Retinal pigment epithelial cell (primary cell): ENCODE results near the gene GPX5.

ENCODE experiments used
- DNase-seq: peaks from one replicate; pipeline ENCODE4 v3.0.0-alpha.2; 2010; ENCODE audit warnings: low read depth
- H3K4me3 ChIP-seq: 2 replicates; pipeline ENCODE4 v1.5.1; 2011; ENCODE audit warnings: mild to moderate bottlenecking, low read length, control low read depth, moderate library complexity
- CTCF ChIP-seq: conservative IDR thresholded peaks from 2 replicates; pipeline ENCODE4 v1.5.1; 2011; ENCODE audit warnings: low read depth, low read length, control low read depth, inconsistent platforms

Gene GPX5

DNA sequence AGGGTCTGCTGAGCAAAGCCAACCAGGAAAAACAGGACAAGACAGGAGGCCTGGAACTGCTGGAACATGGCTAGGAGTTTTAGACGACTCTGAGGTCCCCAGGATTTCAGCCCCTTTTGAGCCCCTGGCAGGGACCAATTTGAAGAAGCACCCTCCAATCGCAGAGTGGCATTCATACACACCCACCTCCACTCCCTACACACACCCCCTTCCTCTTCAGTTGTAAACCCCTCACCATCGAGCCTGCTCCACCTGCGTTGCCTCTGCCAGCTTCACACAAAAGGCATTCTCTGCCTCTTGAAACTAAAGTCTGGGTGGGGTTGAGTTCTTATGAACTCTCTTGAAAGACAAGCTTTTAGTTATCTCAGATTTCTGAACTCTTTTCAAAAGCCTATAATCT, 10.0 kb upstream of the GPX5 start, which contains the start of gene GPX6:
TSS of gene GPX6 (minus strand) at position 118 of the 400 bp plus-strand sequence. CDS start at position 68, 50 bp downstream.
- no peak within 1 kb of the TSS for H3K4me3 ChIP-seq
- no peak for TF ChIP-seq CTCF
- DNase-seq: no peak

DNA sequence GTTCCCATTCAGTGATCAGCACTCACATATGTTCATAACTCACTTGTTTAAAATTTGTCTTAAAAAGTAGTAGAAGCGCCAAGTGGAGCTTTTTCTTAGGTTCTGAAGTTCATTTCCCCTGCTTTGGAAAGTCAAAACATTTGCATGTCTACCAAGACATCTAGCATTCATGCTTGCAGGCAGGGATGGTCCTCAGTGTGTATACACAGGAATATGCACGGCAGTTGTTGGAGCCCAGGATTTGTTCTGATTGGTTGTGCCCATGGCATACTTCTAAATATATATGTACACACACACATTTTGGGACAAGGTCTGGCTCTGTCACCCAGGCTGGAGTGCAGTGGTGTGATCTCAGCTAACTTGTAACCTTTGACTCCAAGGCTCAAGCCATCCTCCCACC, 7.7 kb upstream of the GPX5 start:
- no peak for TF ChIP-seq CTCF
- no peak overlapping the region for H3K4me3 ChIP-seq
- DNase-seq: no peak

GRCh38 chr6:28522594-28523240, 3.0 kb upstream of the GPX5 start:
- TF ChIP-seq CTCF: no peak
- no peak overlapping the region for H3K4me3 ChIP-seq
- DNase-seq: no peak

DNA sequence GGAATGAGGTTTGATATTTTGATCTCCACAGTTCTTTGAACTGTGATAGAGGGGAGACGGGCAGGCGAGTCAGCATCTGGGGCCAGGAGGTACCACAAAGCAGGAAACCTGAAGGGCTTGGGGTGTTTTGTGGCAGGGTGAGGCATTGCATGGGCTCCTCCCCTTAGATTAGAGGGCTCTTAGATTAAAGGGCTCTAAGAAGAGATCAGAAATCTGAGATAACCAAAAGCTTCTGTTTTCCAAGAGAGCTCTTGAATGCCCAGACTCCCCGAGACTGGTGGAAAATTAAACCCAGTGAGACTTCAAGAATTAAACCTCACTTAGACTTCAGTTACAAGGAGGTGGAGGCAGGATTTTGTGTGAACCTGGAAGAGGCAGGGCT, 2.4 kb upstream of the GPX5 start:
- no peak overlapping the region for H3K4me3 ChIP-seq
- DNase-seq: no peak
- no peak for TF ChIP-seq CTCF

DNA sequence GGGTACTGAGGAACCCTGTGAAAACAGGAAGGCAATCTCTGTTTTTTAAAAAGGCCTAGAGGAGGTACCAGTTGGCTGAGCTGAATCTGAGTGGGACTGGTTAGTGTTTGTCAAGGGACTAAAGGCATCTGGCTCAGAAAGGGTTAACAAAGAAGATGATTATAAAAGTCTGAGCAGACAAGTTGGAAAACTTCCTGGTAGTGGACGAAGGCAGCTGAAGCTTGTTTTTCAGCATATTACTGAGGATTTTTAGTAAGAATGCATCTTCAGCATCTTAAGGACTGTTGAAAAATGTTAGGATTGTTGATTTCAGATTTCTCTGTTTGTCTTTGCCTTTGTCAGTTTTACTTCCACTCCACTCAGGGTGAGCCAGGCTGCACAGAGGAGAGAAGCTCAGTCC, 5.1 kb downstream of the GPX5 start:
- no peak for DNase-seq
- no peak overlapping the region for H3K4me3 ChIP-seq
- TF ChIP-seq CTCF: no peak

GRCh38 chr6:28531479-28532128, 5.9 kb downstream of the GPX5 start:
- DNase-seq: no peak
- no peak for TF ChIP-seq CTCF

GRCh38 chr6:28534306-28534705, 8.6 kb downstream of the GPX5 start:
- H3K4me3 ChIP-seq: no peak overlapping the region
- DNase-seq: no peak
- TF ChIP-seq CTCF: no peak

More at GRCh38 chr6:28531479-28532128, 5.9 kb downstream of the GPX5 start:
- H3K4me3 ChIP-seq: no peak overlapping the region
